ENCODE results near the gene DSCAML1.

- TF ChIP-seq, protein P1, sequence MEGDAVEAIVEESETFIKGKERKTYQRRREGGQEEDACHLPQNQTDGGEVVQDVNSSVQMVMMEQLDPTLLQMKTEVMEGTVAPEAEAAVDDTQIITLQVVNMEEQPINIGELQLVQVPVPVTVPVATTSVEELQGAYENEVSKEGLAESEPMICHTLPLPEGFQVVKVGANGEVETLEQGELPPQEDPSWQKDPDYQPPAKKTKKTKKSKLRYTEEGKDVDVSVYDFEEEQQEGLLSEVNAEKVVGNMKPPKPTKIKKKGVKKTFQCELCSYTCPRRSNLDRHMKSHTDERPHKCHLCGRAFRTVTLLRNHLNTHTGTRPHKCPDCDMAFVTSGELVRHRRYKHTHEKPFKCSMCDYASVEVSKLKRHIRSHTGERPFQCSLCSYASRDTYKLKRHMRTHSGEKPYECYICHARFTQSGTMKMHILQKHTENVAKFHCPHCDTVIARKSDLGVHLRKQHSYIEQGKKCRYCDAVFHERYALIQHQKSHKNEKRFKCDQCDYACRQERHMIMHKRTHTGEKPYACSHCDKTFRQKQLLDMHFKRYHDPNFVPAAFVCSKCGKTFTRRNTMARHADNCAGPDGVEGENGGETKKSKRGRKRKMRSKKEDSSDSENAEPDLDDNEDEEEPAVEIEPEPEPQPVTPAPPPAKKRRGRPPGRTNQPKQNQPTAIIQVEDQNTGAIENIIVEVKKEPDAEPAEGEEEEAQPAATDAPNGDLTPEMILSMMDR (IDR thresholded peaks at IDR 0.05) = no peak
- no peak for TF ChIP-seq POLR2A (IDR thresholded peaks at IDR 0.05)
These were observed 248.1 kb downstream of the DSCAML1 start for GRCh38 chr11:117548876-117549275.

Data from testis (tissue), 2 donors.